A673 (cell line): ENCODE measurements around the gene ABCA7. TPM values are rescaled to one million over a fixed set of nuclear protein-coding genes. Genes with fewer than 3 reads are reported as not detected.

Experiments
- BruUV-seq: library from RNA; stranded (reverse); fragments of 400-500 nt; replicated peaks from 2 replicates; lab custom pipeline; 2021; lab: Mats Ljungman, UMichigan
- CTCF ChIA-PET: fragments of 300-600 bp; sonication (Branson Sonifier 250); formaldehyde crosslinking; loops from one replicate; lab custom pipeline; 2022; ENCODE audit warnings: antibody characterized with exemption; lab: Charles Lee
- POLR2A ChIA-PET: fragments of 300-600 bp; sonication (Branson Sonifier 250); formaldehyde crosslinking; loops from one replicate; lab custom pipeline; 2022; ENCODE audit warnings: antibody characterized with exemption; ENCODE audit not compliant: low non-redundant PET; lab: Charles Lee
- DNase-seq: peaks from one replicate; pipeline ENCODE4 v3.0.0-alpha.2; 2015; ENCODE audit warnings: low spot score
- H3K27ac ChIP-seq: fragments of 200-600 bp; sonication (generic); 2 replicates; pipeline ENCODE4 v1.5.1; 2016; ENCODE audit warnings: mixed run types, low read depth, mild to moderate bottlenecking, mixed read lengths, antibody characterized with exemption, low read length; ENCODE audit not compliant: poor library complexity, severe bottlenecking
- H3K27me3 ChIP-seq: fragments of 200-600 bp; sonication (generic); replicated peaks from 2 replicates; pipeline ENCODE4 v1.6.1; 2017; ENCODE audit warnings: mixed run types, low read depth, mild to moderate bottlenecking, mixed read lengths, antibody characterized with exemption, low read length; ENCODE audit not compliant: insufficient read depth, poor library complexity
- H3K36me3 ChIP-seq: fragments of 200-600 bp; sonication (generic); 2 replicates; pipeline ENCODE4 v1.6.1; 2016; ENCODE audit warnings: mixed run types, mild to moderate bottlenecking, mixed read lengths, antibody characterized with exemption, low read length; ENCODE audit not compliant: insufficient read depth, poor library complexity, severe bottlenecking
- H3K4me1 ChIP-seq: fragments of 200-600 bp; sonication (generic); 2 replicates; pipeline ENCODE4 v1.6.1; 2017; ENCODE audit warnings: mixed run types, mild to moderate bottlenecking, mixed read lengths, antibody characterized with exemption, low read length; ENCODE audit not compliant: insufficient read depth, poor library complexity, severe bottlenecking
- H3K4me3 ChIP-seq: fragments of 200-600 bp; sonication (generic); 2 replicates; pipeline ENCODE4 v1.5.1; 2016; ENCODE audit warnings: low read depth, mixed run types, mild to moderate bottlenecking, mixed read lengths, low read length; ENCODE audit not compliant: poor library complexity, severe bottlenecking
- H3K9me3 ChIP-seq: fragments of 200-600 bp; sonication (generic); 2 replicates; pipeline ENCODE4 v1.6.1; 2016; ENCODE audit warnings: mixed run types, low read depth, mild to moderate bottlenecking, mixed read lengths, antibody characterized with exemption, low read length; ENCODE audit not compliant: poor library complexity, severe bottlenecking
- CTCF ChIP-seq: fragments of 300-800, 200-600 bp; sonication (generic); conservative IDR thresholded peaks from 2 replicates; pipeline ENCODE4 v1.5.1; 2017; ENCODE audit warnings: low read depth, mild to moderate bottlenecking, antibody characterized with exemption, low read length, moderate library complexity, mixed read lengths
- EZH2 ChIP-seq: fragments of 200-600 bp; sonication (generic); IDR thresholded peaks from 2 replicates; pipeline ENCODE4 v1.6.1; 2017; ENCODE audit warnings: borderline replicate concordance, low read depth, mild to moderate bottlenecking, mixed read lengths, antibody characterized with exemption, low read length; ENCODE audit not compliant: poor library complexity, severe bottlenecking
- intact Hi-C: fragments of 100-400 bp; cut with micrococcal nuclease; formaldehyde crosslinking; loops from one replicate; pipeline ENCODE4 v1.10.0; 2022; ENCODE audit not compliant: unreplicated experiment
- total RNA-seq: library from RNA; stranded (reverse); gene quantifications from 2 replicates; pipeline ENCODE4 v1.2.3, GENCODE V29; 2021

ABCA7 gene
- total RNA-seq, 1 experiment from 2014 or later = 12.0 TPM

- intact Hi-C loops = no loop called here
- no peak overlapping the region for H3K4me3 ChIP-seq
- POLR2A ChIA-PET = no interaction called here
- TF ChIP-seq EZH2 (no peak), CTCF (no peak)
- BruUV-seq = no TSS peak
- peak overlapping the region; percentile 54 for H3K27ac ChIP-seq
- H3K9me3 ChIP-seq = no peaks in the 10 kb centered on the region
- no peaks in the 10 kb centered on the region for H3K27me3 ChIP-seq
- no peak for DNase-seq
- H3K4me1 ChIP-seq = peaks cover 30% of the 10 kb centered on the region
- CTCF ChIA-PET = no interaction called here
- H3K36me3 ChIP-seq = peaks cover 28% of the 10 kb centered on the region
Observed at GRCh38 chr19:1015782-1016646, 23.9 kb upstream of the ABCA7 start.

- ChIA-PET CTCF (no interaction called here), POLR2A (no interaction called here)
- Histone ChIP-seq H3K9me3 (no peaks in the 10 kb centered on the region), H3K27me3 (no peaks in the 10 kb centered on the region), H3K36me3 (peaks cover 26% of the 10 kb centered on the region), H3K4me1 (peaks cover 30% of the 10 kb centered on the region), H3K27ac (peak overlapping the region; percentile 47), H3K4me3 (no peak overlapping the region)
- BruUV-seq = no TSS peak
- TF ChIP-seq CTCF (no peak), EZH2 (no peak)
- intact Hi-C loops = no loop called here
- DNase-seq = no peak
Observed at GRCh38 chr19:1016647-1017114, 23.2 kb upstream of the ABCA7 start.

GRCh38 chr19:1017115-1017905 is 22.6 kb upstream of the ABCA7 start:
- ChIA-PET POLR2A (no interaction called here), CTCF (no interaction called here)
- no TSS peak for BruUV-seq
- no peak for TF ChIP-seq CTCF
- TF ChIP-seq EZH2 = no peak
- Histone ChIP-seq H3K27me3 (no peaks in the 10 kb centered on the region), H3K4me3 (no peak overlapping the region), H3K27ac (peak overlapping the region; percentile 61), H3K36me3 (peaks cover 20% of the 10 kb centered on the region), H3K9me3 (no peaks in the 10 kb centered on the region), H3K4me1 (peaks cover 30% of the 10 kb centered on the region)
- no peak for DNase-seq
- intact Hi-C loops = no loop called here
